Left ventricle myocardium inferior (tissue), 1 donor: Measurements from ENCODE around the gene CXCL5. TPM values are rescaled to one million over a fixed set of nuclear protein-coding genes. Genes with fewer than 3 reads are reported as not detected.
"Not testable (repeated sequence)": the region's sequence is repeated elsewhere in the genome, so short reads cannot be mapped to it uniquely, and the experiment has no call there.

Experiments
- DNase-seq: peaks from one replicate; pipeline ENCODE4 v3.0.0-alpha.2; 2020
- H3K27ac ChIP-seq: fragments of 200-600 bp; replicated peaks from 2 replicates; pipeline ENCODE4 v1.8.0; 2021
- H3K27me3 ChIP-seq: fragments of 200-600 bp; 2 replicates; pipeline ENCODE4 v1.8.0; 2021; ENCODE audit warnings: low read depth
- H3K36me3 ChIP-seq: fragments of 200-600 bp; 2 replicates; pipeline ENCODE4 v1.8.0; 2021
- H3K4me1 ChIP-seq: fragments of 200-600 bp; 2 replicates; pipeline ENCODE4 v1.8.0; 2021
- H3K4me3 ChIP-seq: fragments of 200-600 bp; 2 replicates; pipeline ENCODE4 v1.8.0; 2021; ENCODE audit warnings: mild to moderate bottlenecking, moderate library complexity
- H3K9me3 ChIP-seq: fragments of 200-600 bp; replicated peaks from 2 replicates; pipeline ENCODE4 v1.8.0; 2021
- CTCF ChIP-seq: fragments of 200-600 bp; IDR thresholded peaks from 2 replicates; pipeline ENCODE4 v1.8.0; 2021; ENCODE audit warnings: antibody characterized with exemption, mild to moderate bottlenecking, borderline replicate concordance
- intact Hi-C: fragments of 100-400 bp; cut with micrococcal nuclease; formaldehyde crosslinking; loops from one replicate; pipeline ENCODE4 v1.11.0; 2022
- total RNA-seq: library from RNA; stranded (reverse); fragmentation: NEBNext Ultra II Directional; extraction: Animal tissue kit (Norgen Biotek cat#: 25700); gene quantifications from one replicate; pipeline ENCODE4 v1.2.1, GENCODE V29; 2021
- donor health status: DM: no; HTN: yes; CAD: no; lungs with severe emphysema.

The CXCL5 gene
- total RNA-seq, 1 donor from 2014 or later = not detected

DNA sequence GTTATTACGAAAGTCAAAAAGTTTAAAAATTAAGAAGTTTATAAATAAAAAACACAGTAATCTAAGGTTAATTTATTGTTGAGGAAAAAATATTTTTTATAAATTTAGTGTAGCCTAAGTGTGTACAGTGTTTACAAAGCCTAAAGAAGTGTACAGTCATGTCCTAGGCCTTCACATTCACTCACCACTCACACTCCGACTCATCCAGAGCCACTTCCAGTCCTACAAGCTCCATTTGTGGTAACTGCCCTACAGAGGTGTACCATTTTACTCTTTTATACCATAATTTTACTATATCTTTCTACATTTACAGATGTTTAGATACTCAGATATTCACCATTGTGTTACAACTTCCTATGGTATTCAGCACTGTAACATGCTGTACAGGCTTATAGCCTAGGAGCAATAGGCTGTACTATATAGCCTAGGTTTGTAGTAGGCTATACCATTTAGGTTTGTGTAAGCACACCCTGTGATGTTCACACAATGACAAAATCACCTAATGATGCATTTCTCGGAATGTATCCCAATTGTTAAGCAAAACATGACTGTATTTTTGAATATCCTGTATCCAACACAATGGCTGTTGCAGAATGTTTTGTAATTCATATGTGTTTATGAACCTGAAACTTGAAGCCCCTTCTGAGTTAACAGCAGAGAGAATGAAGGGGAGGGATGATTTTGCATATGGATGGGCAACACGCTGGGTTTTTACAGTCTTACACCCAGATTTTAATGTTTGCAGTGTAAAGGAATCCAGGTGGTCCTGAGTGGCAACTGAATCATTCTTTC lies 13.5 kb downstream of the CXCL5 start:
- no peaks in the 10 kb centered on the region for H3K9me3 ChIP-seq
- no peak for TF ChIP-seq CTCF
- H3K27ac ChIP-seq = no peak overlapping the region
- no peak for DNase-seq
- peaks cover 20% of the 10 kb centered on the region for H3K27me3 ChIP-seq
- intact Hi-C loops = no loop called here
- H3K4me3 ChIP-seq = no peak overlapping the region
- no peaks in the 10 kb centered on the region for H3K36me3 ChIP-seq
- H3K4me1 ChIP-seq = no peaks in the 10 kb centered on the region

DNA sequence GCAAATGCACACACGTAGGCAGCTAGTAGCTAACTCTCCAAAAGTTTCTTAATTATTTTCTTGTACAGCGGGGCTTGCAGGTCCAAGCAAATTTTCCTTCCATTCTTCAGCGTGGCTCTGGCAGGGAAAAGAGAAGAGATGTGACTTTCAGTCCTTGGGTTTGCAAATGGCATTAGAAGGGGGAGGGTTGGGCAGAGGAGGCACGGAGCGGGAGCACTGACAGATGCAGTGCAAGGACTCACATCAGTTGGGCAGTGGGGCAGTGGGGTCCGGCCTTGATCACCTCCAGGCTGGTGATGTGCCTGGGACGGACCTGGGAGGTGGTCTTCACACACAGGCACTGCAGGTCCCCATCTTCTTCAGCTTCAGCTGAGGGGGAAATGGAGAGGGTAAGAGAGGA lies 17.3 kb downstream of the CXCL5 start:
- H3K27ac ChIP-seq, intact Hi-C loops, DNase-seq, H3K4me1 ChIP-seq, H3K4me3 ChIP-seq, H3K36me3 ChIP-seq, H3K9me3 ChIP-seq: not testable (repeated sequence)
- peaks cover 20% of the 10 kb centered on the region for H3K27me3 ChIP-seq

DNA sequence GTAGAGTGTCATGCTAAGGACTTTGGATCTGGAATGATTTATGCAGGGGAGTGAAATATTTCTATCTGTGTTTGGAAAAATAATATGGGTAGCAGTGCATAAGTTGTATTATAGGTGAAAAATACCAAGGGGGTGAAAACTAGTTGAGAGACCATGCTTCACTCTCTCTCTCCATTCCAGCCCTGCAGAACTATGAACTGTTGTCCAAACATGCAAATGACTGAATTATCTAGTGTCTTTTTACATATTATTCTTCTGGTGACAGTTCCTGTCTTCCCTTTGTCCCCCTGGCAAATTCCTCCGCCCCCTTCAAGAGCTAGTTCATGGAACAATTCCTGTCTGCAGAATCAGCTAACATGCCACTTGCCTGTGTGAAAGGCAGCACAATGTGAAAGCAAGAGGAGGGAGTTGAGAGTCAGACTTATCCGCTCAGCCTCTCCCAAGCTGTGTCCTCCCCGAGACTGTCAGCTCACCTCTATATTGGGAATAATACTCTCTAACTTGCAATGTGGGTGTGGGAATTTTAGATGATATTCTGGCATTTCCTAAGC lies 19.0 kb downstream of the CXCL5 start:
- intact Hi-C loops = no loop called here
- H3K27me3 ChIP-seq = peaks cover 20% of the 10 kb centered on the region
- TF ChIP-seq CTCF = no peak
- H3K27ac ChIP-seq = no peak overlapping the region
- peaks cover 17% of the 10 kb centered on the region for H3K9me3 ChIP-seq
- H3K36me3 ChIP-seq = no peaks in the 10 kb centered on the region
- no peak overlapping the region for H3K4me3 ChIP-seq
- no peak for DNase-seq
- H3K4me1 ChIP-seq = no peaks in the 10 kb centered on the region

- Histone ChIP-seq H3K4me3 (no peak overlapping the region), H3K27ac (no peak overlapping the region), H3K4me1 (no peaks in the 10 kb centered on the region), H3K36me3 (no peaks in the 10 kb centered on the region), H3K27me3 (peaks cover 20% of the 10 kb centered on the region), H3K9me3 (peaks cover 22% of the 10 kb centered on the region)
- TF ChIP-seq CTCF = no peak
- intact Hi-C loops = no loop called here
- no peak for DNase-seq
These were observed 19.6 kb downstream of the CXCL5 start for GRCh38 chr4:73978886-73979285.

- TF ChIP-seq CTCF = no peak
- Histone ChIP-seq H3K4me3 (no peak overlapping the region), H3K27me3 (peaks cover 17% of the 10 kb centered on the region), H3K4me1 (no peaks in the 10 kb centered on the region), H3K36me3 (no peaks in the 10 kb centered on the region), H3K27ac (no peak overlapping the region), H3K9me3 (peaks cover 44% of the 10 kb centered on the region)
- intact Hi-C loops = no loop called here
- no peak for DNase-seq
These were observed 21.8 kb downstream of the CXCL5 start for GRCh38 chr4:73976716-73977115.

GRCh38 chr4:73976217-73976616 lies 22.3 kb downstream of the CXCL5 start:
- H3K4me1 ChIP-seq = no peaks in the 10 kb centered on the region
- TF ChIP-seq CTCF = no peak
- H3K36me3 ChIP-seq = no peaks in the 10 kb centered on the region
- peaks cover 12% of the 10 kb centered on the region for H3K27me3 ChIP-seq
- no peak overlapping the region for H3K4me3 ChIP-seq
- intact Hi-C loops = no loop called here
- peaks cover 49% of the 10 kb centered on the region for H3K9me3 ChIP-seq
- no peak overlapping the region for H3K27ac ChIP-seq
- no peak for DNase-seq
